DND-41 (cell line): ENCODE measurements around the gene PLP2.

Experiments
- ATAC-seq: fragments of 200-7000 bp; cut with Tn5 transposase; 3 replicates; pipeline ENCODE4 v1.9.1; 2021; ENCODE audit warnings: low read depth; ENCODE audit not compliant: insufficient read depth
- DNase-seq: peaks from one replicate; pipeline ENCODE4 v3.0.0-alpha.2; 2020
- H2AFZ ChIP-seq: 2 replicates; pipeline ENCODE4 v1.6.0; 2012; ENCODE audit warnings: low read depth, low read length
- H3K27ac ChIP-seq: 2 replicates; pipeline ENCODE4 v1.5.1; 2012; ENCODE audit warnings: low read length, inconsistent platforms
- H3K27me3 ChIP-seq: fragments of 200-600 bp; sonication (generic); 2 replicates; pipeline ENCODE4 v1.6.0; 2012; ENCODE audit warnings: low read length, mild to moderate bottlenecking, inconsistent platforms; ENCODE audit not compliant: insufficient read depth, poor library complexity
- H3K36me3 ChIP-seq: 2 replicates; pipeline ENCODE4 v1.5.1; 2012; ENCODE audit warnings: low read length, inconsistent platforms; ENCODE audit not compliant: insufficient read depth
- H3K4me1 ChIP-seq: 2 replicates; pipeline ENCODE4 v1.5.1; 2012; ENCODE audit warnings: mild to moderate bottlenecking, low read length; ENCODE audit not compliant: insufficient read depth
- H3K4me2 ChIP-seq: 2 replicates; pipeline ENCODE4 v1.6.0; 2012; ENCODE audit warnings: mild to moderate bottlenecking, moderate library complexity, low read length, inconsistent platforms; ENCODE audit not compliant: insufficient read depth
- H3K4me3 ChIP-seq, 2 experiments: fragments of 200-600 bp in 1 of 2; shearing (Covaris generic) in 1 of 2; 2 replicates each; pipeline ENCODE4 v1.5.1; 2012 to 2016; ENCODE audit warnings: inconsistent platforms in 2 of 2, low read length in 2 of 2, mild to moderate bottlenecking in 2 of 2, low read depth in 1 of 2, moderate library complexity in 1 of 2
- H3K79me2 ChIP-seq: 2 replicates; pipeline ENCODE4 v1.6.0; 2012; ENCODE audit warnings: low read length, inconsistent platforms; ENCODE audit not compliant: insufficient read depth
- H3K9ac ChIP-seq: 2 replicates; pipeline ENCODE4 v1.6.0; 2012; ENCODE audit warnings: low read depth, mild to moderate bottlenecking, inconsistent platforms, low read length, moderate library complexity
- H3K9me3 ChIP-seq: 2 replicates; pipeline ENCODE4 v1.5.1; 2012; ENCODE audit warnings: low read length, moderate library complexity, mild to moderate bottlenecking, inconsistent platforms; ENCODE audit not compliant: insufficient read depth, severe bottlenecking
- H4K20me1 ChIP-seq: 2 replicates; pipeline ENCODE4 v1.6.0; 2012; ENCODE audit warnings: low read length; ENCODE audit not compliant: insufficient read depth
- CTCF ChIP-seq: IDR thresholded peaks from 2 replicates; pipeline ENCODE4 v1.5.1; 2012; ENCODE audit warnings: borderline replicate concordance, low read length, moderate library complexity, mild to moderate bottlenecking; ENCODE audit not compliant: poor library complexity, severe bottlenecking; ENCODE audit errors: extremely low read depth
- EZH2 ChIP-seq: IDR thresholded peaks from 3 replicates; pipeline ENCODE4 v1.6.1; 2012; ENCODE audit warnings: borderline replicate concordance, low read depth, mild to moderate bottlenecking, moderate library complexity, low read length, inconsistent platforms; ENCODE audit not compliant: severe bottlenecking

Gene PLP2

GRCh38 chrX:49197543-49198087 is 25.9 kb downstream of the PLP2 start:
- Histone ChIP-seq H3K27ac (no peak overlapping the region), H3K4me1 (peaks cover 23% of the 10 kb centered on the region), H3K36me3 (no peaks in the 10 kb centered on the region), H3K9ac (no peak overlapping the region), H3K4me2 (no peak overlapping the region), H3K9me3 (no peaks in the 10 kb centered on the region), H3K79me2 (no peaks in the 10 kb centered on the region), H3K27me3 (no peaks in the 10 kb centered on the region), H2AFZ (no peak overlapping the region), H3K4me3 (no peak overlapping the region), H4K20me1 (no peaks in the 10 kb centered on the region)
- DNase-seq = no peak
- TF ChIP-seq EZH2 (no peak), CTCF (no peak)
- ATAC-seq = no peak

- Histone ChIP-seq H3K4me2 (peak overlapping the region; percentile 75; the same call in 1 of the 2 replicates), H3K4me3 (no peak overlapping the region), H2AFZ (no peak overlapping the region), H3K9me3 (no peaks in the 10 kb centered on the region), H4K20me1 (no peaks in the 10 kb centered on the region), H3K27ac (no peak overlapping the region), H3K27me3 (no peaks in the 10 kb centered on the region), H3K9ac (no peak overlapping the region), H3K36me3 (no peaks in the 10 kb centered on the region), H3K79me2 (no peaks in the 10 kb centered on the region), H3K4me1 (peaks cover 19% of the 10 kb centered on the region)
- ATAC-seq = no peak
- no peak for DNase-seq
- TF ChIP-seq EZH2 (no peak), CTCF (no peak)
These were observed 27.0 kb downstream of the PLP2 start for GRCh38 chrX:49198540-49199314.

GRCh38 chrX:49199315-49199595 is 27.6 kb downstream of the PLP2 start:
- H3K36me3 ChIP-seq = no peaks in the 10 kb centered on the region
- no peak for TF ChIP-seq CTCF
- TF ChIP-seq EZH2 = no peak
- no peak for DNase-seq
- H3K9ac ChIP-seq = no peak overlapping the region; the same call in 1 of the 2 replicates
- no peaks in the 10 kb centered on the region for H3K9me3 ChIP-seq
- peaks cover 19% of the 10 kb centered on the region for H3K4me1 ChIP-seq
- H4K20me1 ChIP-seq = no peaks in the 10 kb centered on the region
- H3K4me2 ChIP-seq = peak overlapping the region; percentile 75
- no peak overlapping the region for H3K27ac ChIP-seq
- no peak overlapping the region for H2AFZ ChIP-seq
- no peaks in the 10 kb centered on the region for H3K79me2 ChIP-seq
- H3K4me3 ChIP-seq = peak overlapping the region in 1 of 2 experiments; percentile 58; a peak in 2 of 4 replicates
- H3K27me3 ChIP-seq = no peaks in the 10 kb centered on the region
- no peak for ATAC-seq
